ENCODE results near the gene GPAM.

Gene GPAM

GRCh38 chr10:112185959-112186358 lies 2.4 kb upstream of the GPAM start:
- no peak for FAIRE-seq
- no peak for DNase-seq (ENCODE audit: extremely low spot score, insufficient read length, low read depth)

- no peak for FAIRE-seq
- DNase-seq (ENCODE audit: extremely low spot score, insufficient read length, low read depth), result no peak
Observed at GRCh38 chr10:112184379-112184778, 814 bp upstream of the GPAM start.

GRCh38 chr10:112184052-112184371 lies 447 bp upstream of the GPAM start:
- FAIRE-seq (no peak), DNase-seq (ENCODE audit: extremely low spot score, insufficient read length, low read depth) (no peak)

GRCh38 chr10:112182784-112183328 lies 709 bp downstream of the GPAM start:
- DNase-seq (ENCODE audit: extremely low spot score, insufficient read length, low read depth) (no peak), FAIRE-seq (no peak)

GRCh38 chr10:112177247-112177646 lies 6.3 kb downstream of the GPAM start:
- FAIRE-seq (no peak), DNase-seq (ENCODE audit: extremely low spot score, insufficient read length, low read depth) (no peak)

GRCh38 chr10:112176543-112176942 lies 7.0 kb downstream of the GPAM start:
- DNase-seq (ENCODE audit: extremely low spot score, insufficient read length, low read depth) (no peak), FAIRE-seq (no peak)

- DNase-seq (ENCODE audit: extremely low spot score, insufficient read length, low read depth) (no peak), FAIRE-seq (no peak)
Observed at GRCh38 chr10:112175409-112175808, 8.2 kb downstream of the GPAM start.

GRCh38 chr10:112173206-112173605 lies 10.4 kb downstream of the GPAM start:
- no peak for FAIRE-seq
- no peak for DNase-seq (ENCODE audit: extremely low spot score, insufficient read length, low read depth)

- no peak for FAIRE-seq
- DNase-seq (ENCODE audit: extremely low spot score, insufficient read length, low read depth), result no peak
Observed at GRCh38 chr10:112168733-112169132, 14.8 kb downstream of the GPAM start.

GRCh38 chr10:112166800-112167199 lies 16.8 kb downstream of the GPAM start:
- FAIRE-seq (no peak), DNase-seq (ENCODE audit: extremely low spot score, insufficient read length, low read depth) (no peak)

GRCh38 chr10:112161757-112162518 lies 21.6 kb downstream of the GPAM start:
- DNase-seq (ENCODE audit: extremely low spot score, insufficient read length, low read depth), result no peak
- no peak for FAIRE-seq

GRCh38 chr10:112160834-112161233 lies 22.7 kb downstream of the GPAM start:
- FAIRE-seq, result no peak
- DNase-seq (ENCODE audit: extremely low spot score, insufficient read length, low read depth), result no peak

- FAIRE-seq, result no peak
- no peak for DNase-seq (ENCODE audit: extremely low spot score, insufficient read length, low read depth)
Observed at GRCh38 chr10:112159469-112159868, 24.1 kb downstream of the GPAM start.

GRCh38 chr10:112151524-112152039 lies 32.0 kb downstream of the GPAM start:
- FAIRE-seq (no peak), DNase-seq (ENCODE audit: extremely low spot score, insufficient read length, low read depth) (no peak)

GRCh38 chr10:112148331-112148730 lies 35.2 kb downstream of the GPAM start:
- DNase-seq (ENCODE audit: extremely low spot score, insufficient read length, low read depth) (no peak), FAIRE-seq (no peak)

GRCh38 chr10:112146799-112147198 lies 36.8 kb downstream of the GPAM start:
- FAIRE-seq, result no peak
- no peak for DNase-seq (ENCODE audit: extremely low spot score, insufficient read length, low read depth)

- no peak for DNase-seq (ENCODE audit: extremely low spot score, insufficient read length, low read depth)
- FAIRE-seq, result no peak
Observed at GRCh38 chr10:112145263-112145662, 38.3 kb downstream of the GPAM start.

GRCh38 chr10:112143420-112143819 lies 40.1 kb downstream of the GPAM start:
- FAIRE-seq (no peak), DNase-seq (ENCODE audit: extremely low spot score, insufficient read length, low read depth) (no peak)

GRCh38 chr10:112141292-112141691 lies 42.3 kb downstream of the GPAM start:
- DNase-seq (ENCODE audit: extremely low spot score, insufficient read length, low read depth) (no peak), FAIRE-seq (no peak)

- DNase-seq (ENCODE audit: extremely low spot score, insufficient read length, low read depth), result peak; percentile 58
- FAIRE-seq, result peak; percentile 81
Observed at GRCh38 chr10:112140110-112140970, 43.2 kb downstream of the GPAM start.

- FAIRE-seq, result no peak
Observed at GRCh38 chr10:112139176-112139575, 44.4 kb downstream of the GPAM start.

More at GRCh38 chr10:112139176-112139575, 44.4 kb downstream of the GPAM start:
- no peak for DNase-seq (ENCODE audit: extremely low spot score, insufficient read length, low read depth)
